GM12872 (cell line): ENCODE data around the gene PSMG2.

Source experiments
- TF ChIP-seq, protein P1 (sequence below): IDR thresholded peaks from 3 replicates; pipeline ENCODE4 v1.5.1; 2011; ENCODE audit warnings: low read depth, mild to moderate bottlenecking, low read length, moderate library complexity; ENCODE audit not compliant: insufficient read depth

The PSMG2 gene

DNA sequence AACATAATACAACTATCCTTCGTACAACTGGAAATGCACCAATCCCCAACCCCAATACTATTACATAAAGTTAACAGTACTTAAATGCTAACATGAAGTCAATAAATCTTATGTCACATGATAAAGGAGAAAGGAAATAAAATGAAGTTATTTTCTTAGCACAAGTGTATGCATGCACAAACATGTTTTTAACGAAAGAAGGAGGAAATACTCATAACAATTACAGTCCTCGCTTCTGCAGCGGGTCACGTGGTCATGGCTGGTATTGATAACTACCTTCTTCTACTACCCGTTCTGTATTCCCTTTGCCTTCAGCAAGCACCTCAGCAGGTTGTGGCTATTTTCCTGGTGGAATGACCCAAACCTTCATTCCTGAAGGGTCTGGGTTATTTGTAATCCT, 51.7 kb downstream of the PSMG2 start:
- TF ChIP-seq, protein P1, sequence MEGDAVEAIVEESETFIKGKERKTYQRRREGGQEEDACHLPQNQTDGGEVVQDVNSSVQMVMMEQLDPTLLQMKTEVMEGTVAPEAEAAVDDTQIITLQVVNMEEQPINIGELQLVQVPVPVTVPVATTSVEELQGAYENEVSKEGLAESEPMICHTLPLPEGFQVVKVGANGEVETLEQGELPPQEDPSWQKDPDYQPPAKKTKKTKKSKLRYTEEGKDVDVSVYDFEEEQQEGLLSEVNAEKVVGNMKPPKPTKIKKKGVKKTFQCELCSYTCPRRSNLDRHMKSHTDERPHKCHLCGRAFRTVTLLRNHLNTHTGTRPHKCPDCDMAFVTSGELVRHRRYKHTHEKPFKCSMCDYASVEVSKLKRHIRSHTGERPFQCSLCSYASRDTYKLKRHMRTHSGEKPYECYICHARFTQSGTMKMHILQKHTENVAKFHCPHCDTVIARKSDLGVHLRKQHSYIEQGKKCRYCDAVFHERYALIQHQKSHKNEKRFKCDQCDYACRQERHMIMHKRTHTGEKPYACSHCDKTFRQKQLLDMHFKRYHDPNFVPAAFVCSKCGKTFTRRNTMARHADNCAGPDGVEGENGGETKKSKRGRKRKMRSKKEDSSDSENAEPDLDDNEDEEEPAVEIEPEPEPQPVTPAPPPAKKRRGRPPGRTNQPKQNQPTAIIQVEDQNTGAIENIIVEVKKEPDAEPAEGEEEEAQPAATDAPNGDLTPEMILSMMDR, result no peak

DNA sequence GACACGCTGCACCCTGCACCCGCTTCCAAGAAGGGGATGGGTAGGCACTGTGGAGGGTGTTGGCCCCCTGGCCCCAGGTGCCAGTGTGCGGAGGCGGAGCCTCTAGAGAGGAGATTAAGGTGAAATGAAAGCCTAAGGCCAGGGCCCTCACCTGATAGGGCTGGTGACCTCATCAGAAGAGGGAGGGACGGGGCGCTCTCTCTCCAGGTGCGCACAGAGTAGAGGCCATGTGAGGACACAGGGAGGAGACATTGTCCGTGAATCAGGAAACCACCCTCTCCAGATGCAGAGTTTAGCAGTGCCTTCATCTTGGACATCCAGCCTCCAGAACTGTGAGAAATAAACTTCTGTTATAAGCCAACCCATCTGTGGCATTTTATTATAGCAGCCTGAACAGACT, 62.3 kb downstream of the PSMG2 start:
- TF ChIP-seq, protein P1, result no peak

DNA sequence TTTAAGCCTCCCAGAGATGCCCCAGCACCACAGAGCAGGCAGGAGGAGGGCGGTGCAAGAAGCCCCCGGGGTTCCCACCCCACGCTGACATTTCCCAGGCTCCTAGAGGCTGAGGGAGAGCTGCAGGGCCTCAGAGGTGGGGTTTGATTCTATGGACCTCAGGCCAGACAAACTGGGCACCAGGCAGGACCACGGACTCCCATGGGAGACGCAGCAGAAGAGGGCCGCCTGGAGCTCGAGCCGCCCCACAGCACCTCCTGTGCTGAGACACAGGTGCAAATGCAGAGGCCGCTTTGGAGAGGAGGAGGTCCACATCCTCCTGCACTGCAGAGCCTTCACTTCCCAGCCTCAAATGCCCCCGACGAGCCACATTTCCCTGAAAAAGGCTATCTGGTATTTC, 62.7 kb downstream of the PSMG2 start:
- TF ChIP-seq, protein P1, result no peak

DNA sequence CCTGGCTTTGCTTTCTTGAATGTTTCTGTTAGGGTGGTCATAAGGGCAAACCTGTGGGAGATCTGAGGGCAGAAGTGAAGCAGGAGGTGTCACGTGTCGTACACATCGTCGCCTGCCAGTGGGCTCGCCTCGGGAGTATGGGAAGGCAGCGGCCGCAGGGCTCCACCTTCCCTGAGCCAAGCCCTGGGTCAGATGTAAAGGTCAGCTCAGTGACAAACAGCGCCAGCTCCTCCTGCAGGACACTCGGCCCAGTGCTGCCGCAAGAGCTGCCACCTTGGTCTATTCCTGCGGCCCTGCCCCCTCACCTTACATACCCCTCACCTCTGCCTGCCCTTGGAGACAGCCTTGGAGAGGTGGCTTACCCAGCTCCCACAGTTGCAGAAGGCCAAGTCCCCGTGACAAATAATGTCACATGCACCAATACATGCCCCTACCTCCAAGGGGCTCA, 64.2 kb downstream of the PSMG2 start:
- TF ChIP-seq, protein P1, result no peak

DNA sequence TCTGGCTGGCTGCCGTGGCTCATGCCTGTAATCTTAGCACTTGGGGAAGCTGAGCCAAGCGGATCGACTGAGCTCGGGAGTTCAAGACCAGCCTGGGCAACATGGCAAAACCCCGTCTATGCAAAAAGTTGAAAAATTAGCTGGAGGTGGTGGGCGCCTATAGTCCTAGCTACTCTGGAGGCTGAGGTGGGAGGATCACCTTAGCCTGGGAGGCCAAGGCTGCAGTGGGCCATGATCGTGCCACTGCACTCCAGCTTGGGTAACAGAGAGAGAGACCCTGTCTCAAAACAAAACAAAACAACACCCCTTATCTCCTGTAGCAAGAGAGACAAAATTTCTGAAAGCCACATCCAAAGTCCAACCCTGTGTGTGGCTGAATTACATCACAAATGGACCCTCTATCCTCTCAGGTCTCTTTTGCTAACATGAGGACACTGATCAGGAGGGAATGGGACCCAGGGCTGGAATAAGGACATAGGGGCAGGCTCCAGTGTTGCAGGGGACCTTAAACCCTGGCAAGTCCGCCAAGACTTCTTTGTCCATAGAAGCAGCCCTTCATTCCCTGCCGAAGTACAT, 64.8 kb downstream of the PSMG2 start:
- TF ChIP-seq, protein P1, result no peak

DNA sequence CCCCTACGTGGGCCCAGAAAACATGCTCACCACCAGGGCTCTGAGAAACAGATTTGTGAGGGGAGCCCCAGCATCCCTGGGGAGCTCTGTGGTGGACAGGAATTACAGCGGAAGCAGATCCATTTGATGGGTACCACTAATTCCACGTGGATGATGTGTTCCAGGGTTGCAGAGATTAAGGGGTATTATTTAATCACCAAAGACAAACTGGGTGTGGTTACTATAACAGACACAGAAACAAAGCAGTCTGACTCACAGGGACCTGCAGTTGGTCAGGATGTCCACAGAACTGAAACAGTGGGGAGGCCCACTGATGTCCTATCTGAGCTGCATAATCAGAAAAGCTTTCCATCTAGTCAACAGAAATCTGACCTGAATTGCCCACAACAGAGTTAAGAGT, 65.8 kb downstream of the PSMG2 start:
- TF ChIP-seq, protein P1, result no peak

DNA sequence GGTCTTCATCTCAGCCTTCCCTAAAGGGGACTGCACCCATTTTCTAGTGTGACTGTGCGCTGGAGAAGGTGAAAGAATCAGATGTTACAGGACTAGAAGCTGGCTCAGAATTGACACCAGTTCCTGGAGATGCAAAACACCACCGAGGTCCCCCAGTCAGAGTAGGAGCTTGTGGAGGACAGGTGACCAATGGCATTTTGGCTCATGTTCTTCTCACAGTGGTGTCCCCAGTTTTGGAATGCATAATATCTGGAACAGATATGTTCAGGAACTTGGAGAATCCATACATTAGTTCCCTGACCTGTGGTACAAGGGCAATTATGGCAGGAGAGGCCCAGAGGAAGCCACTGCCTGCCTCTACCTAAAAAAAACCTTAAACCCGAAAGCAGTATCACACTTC, 66.3 kb downstream of the PSMG2 start:
- TF ChIP-seq, protein P1, result no peak
